ENCODE measurements around the gene AHDC1.
A peak's percentile ranks its signal among the peaks of the same experiment; 100 is the strongest.
"Not testable (repeated sequence)": the region's sequence is repeated elsewhere in the genome, so short reads cannot be mapped to it uniquely, and the experiment has no call there.

The AHDC1 gene

DNA sequence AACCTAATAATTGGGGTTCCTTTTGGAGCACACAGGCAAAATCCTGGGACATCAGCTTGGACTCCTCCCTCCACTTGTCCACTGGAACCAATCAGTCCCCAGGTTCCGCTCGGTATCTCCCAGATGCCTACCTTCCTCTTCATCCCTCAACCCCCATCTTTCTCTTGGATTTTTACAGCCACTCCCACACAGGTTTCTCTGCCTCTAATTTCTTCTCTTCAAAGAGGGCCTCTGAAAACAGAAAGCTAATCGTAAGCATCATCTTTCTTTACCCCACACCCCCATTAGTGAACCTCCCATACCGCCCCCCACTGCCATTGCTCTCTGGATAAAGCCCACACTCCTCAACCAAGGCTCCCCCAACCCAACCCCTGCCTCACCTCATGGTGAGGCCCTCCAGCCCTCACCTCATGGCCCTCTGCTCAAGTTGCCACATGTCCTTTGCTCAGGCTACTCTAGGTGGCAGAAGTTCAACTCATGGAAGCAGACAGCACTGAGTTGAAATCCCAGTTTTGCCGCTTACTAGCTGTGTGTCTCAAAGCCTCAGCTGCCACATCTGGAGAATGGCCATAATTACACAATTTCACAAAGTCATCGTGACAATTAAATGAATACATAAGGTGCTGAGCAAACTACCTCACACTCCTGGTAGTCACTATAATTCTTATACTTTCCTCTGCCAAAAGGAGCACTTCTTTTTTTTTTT, 95.8 kb downstream of the AHDC1 start:
- H3K4me2 ChIP-seq: no peak overlapping the region
- H3K36me3 ChIP-seq: no peaks in the 10 kb centered on the region
- H3K9me3 ChIP-seq: no peaks in the 10 kb centered on the region
- H3K4me3 ChIP-seq: no peak overlapping the region
- no peak for TF ChIP-seq Cebpa-rat (IDR thresholded peaks at IDR 0.05)
- H3K27ac ChIP-seq: no peak overlapping the region
- no peaks in the 10 kb centered on the region for H3K27me3 ChIP-seq
- peaks cover 20% of the 10 kb centered on the region for H3K4me1 ChIP-seq
- H3K9ac ChIP-seq: no peak overlapping the region
- no peaks in the 10 kb centered on the region for H4K20me1 ChIP-seq

- no peak overlapping the region for H3K4me3 ChIP-seq
- H3K4me1 ChIP-seq: peaks cover 12% of the 10 kb centered on the region; the same call in 1 of the 2 replicates
- no peak overlapping the region for H3K4me2 ChIP-seq
- no peaks in the 10 kb centered on the region for H4K20me1 ChIP-seq
- no peak overlapping the region for H3K27ac ChIP-seq
- TF ChIP-seq Cebpa-rat (IDR thresholded peaks at IDR 0.05): no peak
- H3K9ac ChIP-seq: no peak overlapping the region
- no peaks in the 10 kb centered on the region for H3K36me3 ChIP-seq
- no peaks in the 10 kb centered on the region for H3K27me3 ChIP-seq
- no peaks in the 10 kb centered on the region for H3K9me3 ChIP-seq
Observed at GRCh38 chr1:27506703-27507102, 97.2 kb downstream of the AHDC1 start.

- Histone ChIP-seq H3K27ac (no peak overlapping the region), H3K9me3 (no peaks in the 10 kb centered on the region), H3K4me1 (peaks cover 14% of the 10 kb centered on the region), H3K9ac (no peak overlapping the region), H4K20me1 (no peaks in the 10 kb centered on the region), H3K36me3 (no peaks in the 10 kb centered on the region), H3K4me3 (no peak overlapping the region), H3K4me2 (no peak overlapping the region), H3K27me3 (no peaks in the 10 kb centered on the region)
- no peak for TF ChIP-seq Cebpa-rat (IDR thresholded peaks at IDR 0.05)
Observed at GRCh38 chr1:27505420-27505680, 98.6 kb downstream of the AHDC1 start.

GRCh38 chr1:27504588-27505419, 99.1 kb downstream of the AHDC1 start:
- Histone ChIP-seq H3K36me3 (no peaks in the 10 kb centered on the region), H3K27me3 (no peaks in the 10 kb centered on the region), H3K9ac (no peak overlapping the region)

DNA sequence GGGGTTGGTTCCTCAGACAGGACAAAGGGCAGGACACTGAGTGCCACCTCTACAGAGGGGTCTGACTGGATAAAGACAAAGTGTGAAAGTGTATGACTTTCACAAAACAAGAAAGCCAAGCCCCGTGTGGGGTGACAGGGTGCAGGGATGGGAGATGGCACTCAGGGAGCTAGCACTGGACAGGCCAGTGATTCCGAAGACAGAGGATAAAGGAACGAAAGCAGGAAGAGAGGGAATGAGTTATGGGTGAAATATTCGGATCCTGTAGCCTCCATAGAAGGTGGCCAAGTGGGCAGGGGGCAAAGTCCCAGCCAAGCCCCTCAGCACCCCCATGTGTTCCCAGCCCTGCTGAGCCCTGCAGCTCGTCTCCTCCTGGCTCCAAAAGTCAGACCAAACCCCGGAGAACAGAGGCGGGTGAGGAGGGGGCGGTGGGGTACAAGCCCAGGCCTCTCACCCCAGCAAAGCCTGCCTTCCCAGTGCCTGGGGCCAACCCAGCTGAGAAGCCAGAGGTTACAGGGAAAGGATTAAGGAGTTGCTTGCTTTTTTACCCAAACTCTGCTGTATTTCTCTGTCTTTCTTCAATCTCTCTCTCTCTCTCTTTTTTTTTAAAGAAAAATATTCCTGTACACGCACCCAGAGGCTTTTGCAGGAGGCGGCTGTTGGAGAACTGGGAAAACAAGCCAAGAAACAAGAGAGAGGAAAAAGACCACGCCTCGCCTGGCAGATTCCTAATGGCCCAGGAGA, 99.9 kb downstream of the AHDC1 start:
- H3K4me3 ChIP-seq: no peak overlapping the region

More at GRCh38 chr1:27504588-27505419, 99.1 kb downstream of the AHDC1 start:
- Histone ChIP-seq H3K4me3 (no peak overlapping the region), H3K4me2 (no peak overlapping the region), H4K20me1 (no peaks in the 10 kb centered on the region), H3K27ac (no peak overlapping the region), H3K4me1 (peaks cover 19% of the 10 kb centered on the region), H3K9me3 (no peaks in the 10 kb centered on the region)
- no peak for TF ChIP-seq Cebpa-rat (IDR thresholded peaks at IDR 0.05)

DNA sequence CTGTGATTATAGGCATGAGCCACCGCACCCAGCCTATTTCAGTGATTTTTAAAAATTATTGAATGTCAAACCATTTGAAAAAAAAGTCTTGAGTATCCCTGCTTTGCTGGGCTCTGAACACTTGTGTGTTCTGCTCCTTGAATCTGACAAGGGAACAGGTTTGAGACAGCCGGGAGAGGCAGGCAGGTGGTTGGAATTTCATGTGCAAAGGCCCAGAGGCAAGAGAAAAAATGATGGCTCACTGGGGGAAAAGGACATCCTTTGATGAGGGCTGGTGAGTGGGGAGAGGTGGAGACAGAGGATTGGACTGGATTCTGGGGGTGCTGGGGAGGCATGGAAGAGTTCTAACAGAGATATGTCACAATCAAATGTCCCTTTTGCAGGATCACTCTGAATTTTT, 100.9 kb downstream of the AHDC1 start:
- no peaks in the 10 kb centered on the region for H3K27me3 ChIP-seq
- no peaks in the 10 kb centered on the region for H3K9me3 ChIP-seq
- H3K9ac ChIP-seq: no peak overlapping the region
- H3K4me2 ChIP-seq: no peak overlapping the region
- no peak overlapping the region for H3K27ac ChIP-seq
- no peaks in the 10 kb centered on the region for H3K36me3 ChIP-seq
- no peaks in the 10 kb centered on the region for H4K20me1 ChIP-seq
- TF ChIP-seq Cebpa-rat (IDR thresholded peaks at IDR 0.05): no peak
- peaks cover 16% of the 10 kb centered on the region for H3K4me1 ChIP-seq
- H3K4me3 ChIP-seq: no peak overlapping the region

More for the DNA sequence above, 99.9 kb downstream of the AHDC1 start:
- no peak overlapping the region for H3K4me2 ChIP-seq
- H3K27ac ChIP-seq: 0 out of 2 replicates have a peak overlapping the region, but pooled peaks have one; percentile 46
- TF ChIP-seq Cebpa-rat (IDR thresholded peaks at IDR 0.05): no peak
- no peaks in the 10 kb centered on the region for H3K9me3 ChIP-seq
- no peaks in the 10 kb centered on the region for H4K20me1 ChIP-seq
- no peaks in the 10 kb centered on the region for H3K27me3 ChIP-seq
- H3K9ac ChIP-seq: 0 out of 2 replicates have a peak overlapping the region, but pooled peaks have one; percentile 29
- H3K4me1 ChIP-seq: peaks cover 16% of the 10 kb centered on the region
- H3K36me3 ChIP-seq: no peaks in the 10 kb centered on the region

DNA sequence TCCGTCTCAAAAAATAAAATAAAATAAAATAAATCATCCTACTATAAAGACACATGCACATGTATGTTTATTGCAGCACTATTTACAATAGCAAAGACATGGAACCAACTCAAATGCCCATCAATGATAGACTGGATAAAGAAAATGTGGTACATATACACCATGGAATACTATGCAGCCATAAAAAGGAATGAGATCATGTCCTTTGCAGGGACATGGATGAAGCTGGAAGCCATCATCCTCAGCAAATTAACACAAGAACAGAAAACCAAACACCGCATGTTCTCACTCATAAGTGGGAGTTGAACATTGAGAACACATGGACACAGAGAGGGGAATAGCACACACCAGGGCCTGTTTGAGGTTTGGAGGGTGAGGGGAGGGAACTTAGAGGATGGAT, 102.8 kb downstream of the AHDC1 start:
- H3K9ac ChIP-seq, H3K4me3 ChIP-seq: not testable (repeated sequence)
- H3K4me1 ChIP-seq: peaks cover 31% of the 10 kb centered on the region

GRCh38 chr1:27499142-27499541, 104.8 kb downstream of the AHDC1 start:
- H3K9me3 ChIP-seq: no peaks in the 10 kb centered on the region
- no peak overlapping the region for H3K4me3 ChIP-seq
- no peak overlapping the region for H3K27ac ChIP-seq
- peaks cover 31% of the 10 kb centered on the region for H3K4me1 ChIP-seq
- no peak overlapping the region for H3K9ac ChIP-seq
- H4K20me1 ChIP-seq: no peaks in the 10 kb centered on the region
- no peak for TF ChIP-seq Cebpa-rat (IDR thresholded peaks at IDR 0.05)
- no peaks in the 10 kb centered on the region for H3K27me3 ChIP-seq
- H3K4me2 ChIP-seq: no peak overlapping the region
- no peaks in the 10 kb centered on the region for H3K36me3 ChIP-seq

More for the DNA sequence above, 102.8 kb downstream of the AHDC1 start:
- not testable (repeated sequence) for H3K9me3 ChIP-seq, H3K36me3 ChIP-seq, H3K4me2 ChIP-seq, H3K27ac ChIP-seq, H3K27me3 ChIP-seq, H4K20me1 ChIP-seq

DNA sequence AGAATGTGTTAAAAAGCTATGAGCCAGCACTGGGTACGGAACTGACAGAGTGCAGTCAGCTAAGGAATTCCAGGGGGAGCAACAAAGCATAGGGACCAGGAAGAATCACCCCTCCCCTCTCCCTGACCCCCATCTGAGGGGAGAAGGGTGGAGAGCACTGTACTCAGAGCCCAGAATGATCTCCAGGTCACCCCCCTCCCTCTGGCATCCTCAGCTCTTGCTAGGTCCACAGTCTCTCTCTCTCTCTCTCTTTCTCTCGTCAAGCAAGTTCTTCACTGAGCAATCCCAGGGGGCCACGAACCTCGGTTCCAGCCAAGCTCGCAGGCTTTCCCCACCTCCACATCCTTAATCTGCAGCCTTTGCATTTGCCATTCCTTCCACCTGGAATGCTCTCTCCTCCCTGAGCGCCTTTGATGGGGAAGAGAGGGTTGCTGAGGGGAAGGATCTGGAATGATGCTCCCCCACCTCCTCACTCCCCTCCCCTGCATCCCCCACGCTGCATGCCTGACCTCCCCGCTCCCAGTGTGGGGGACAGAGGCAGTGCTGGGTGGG, 107.3 kb downstream of the AHDC1 start:
- H3K36me3 ChIP-seq: no peaks in the 10 kb centered on the region
- no peak overlapping the region for H3K27ac ChIP-seq
- peaks cover 45% of the 10 kb centered on the region for H3K4me1 ChIP-seq
- H4K20me1 ChIP-seq: no peaks in the 10 kb centered on the region
- no peak for TF ChIP-seq Cebpa-rat (IDR thresholded peaks at IDR 0.05)
- peak overlapping the region; percentile 25; the same call in 1 of the 2 replicates for H3K4me3 ChIP-seq
- H3K4me2 ChIP-seq: peak overlapping the region; percentile 76
- H3K9me3 ChIP-seq: no peaks in the 10 kb centered on the region
- no peaks in the 10 kb centered on the region for H3K27me3 ChIP-seq
- no peak overlapping the region for H3K9ac ChIP-seq
